GM12873 (cell line): ENCODE measurements around the gene NEK1.

Source experiments
- CTCF ChIP-seq: IDR thresholded peaks from 2 replicates; pipeline ENCODE4 v1.5.1; 2012; ENCODE audit warnings: low read depth, mild to moderate bottlenecking, moderate library complexity, low read length, control low read depth; ENCODE audit not compliant: insufficient read depth; ENCODE audit errors: missing control alignments

NEK1 gene

DNA sequence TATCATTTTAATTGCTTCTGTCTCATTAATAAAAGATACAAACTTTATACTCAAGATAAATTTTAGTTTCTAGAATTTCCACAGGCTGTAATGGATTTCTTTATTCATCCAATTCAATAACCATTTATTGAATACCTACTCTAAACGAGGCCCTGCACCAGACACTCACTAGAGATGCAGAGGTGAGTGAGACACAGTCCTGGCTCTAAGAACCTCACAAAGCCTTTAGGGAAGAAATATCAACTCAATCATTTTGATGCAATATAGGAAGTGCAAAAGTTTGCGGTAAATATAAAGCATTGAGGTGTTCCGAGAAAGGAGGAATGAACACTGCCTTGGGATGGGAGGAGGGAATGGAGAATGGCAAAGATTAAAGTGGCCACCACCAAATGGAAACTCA is 260.0 kb downstream of the NEK1 start:
- TF ChIP-seq CTCF = no peak

DNA sequence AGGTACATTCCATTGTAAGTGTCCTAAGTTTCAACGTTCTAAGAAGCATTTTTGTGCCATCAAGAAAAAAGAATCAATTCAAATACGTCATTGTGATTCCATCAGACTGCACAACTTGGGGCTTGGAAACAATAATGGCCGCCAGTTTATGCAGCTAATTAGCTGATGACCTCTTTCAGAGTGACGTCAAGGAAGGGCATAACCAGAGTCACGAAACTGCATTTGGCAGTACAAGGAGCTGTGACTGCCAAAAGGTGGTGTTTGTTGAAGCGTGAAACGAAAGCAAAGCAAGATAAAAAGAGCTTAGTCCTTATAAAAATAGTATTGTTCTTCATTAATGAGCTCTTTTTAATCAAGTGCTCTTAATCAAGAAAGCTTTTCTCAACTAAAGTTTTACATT is 260.5 kb downstream of the NEK1 start:
- no peak for TF ChIP-seq CTCF

DNA sequence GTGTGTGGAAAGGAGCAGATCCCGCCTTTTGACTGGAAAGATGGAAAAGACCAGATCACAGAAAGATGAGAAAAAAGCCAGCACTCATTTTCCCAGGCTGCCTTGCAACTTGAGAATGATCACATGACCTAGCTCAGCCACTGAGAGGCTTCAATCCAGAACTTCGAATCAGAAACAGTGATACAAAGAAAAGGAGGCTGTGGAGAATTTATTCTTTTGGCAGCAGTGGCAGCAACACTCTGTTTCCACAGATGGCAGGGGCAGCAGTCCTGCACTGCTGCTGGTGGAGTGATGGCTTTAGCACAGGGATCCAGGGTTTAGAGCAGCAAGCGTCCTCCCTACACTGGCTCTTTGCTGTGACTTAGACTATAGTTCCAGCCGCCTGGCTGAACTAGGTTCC is 263.8 kb downstream of the NEK1 start:
- TF ChIP-seq CTCF = no peak

GRCh38 chr4:169346840-169347239 is 265.5 kb downstream of the NEK1 start:
- TF ChIP-seq CTCF = no peak

DNA sequence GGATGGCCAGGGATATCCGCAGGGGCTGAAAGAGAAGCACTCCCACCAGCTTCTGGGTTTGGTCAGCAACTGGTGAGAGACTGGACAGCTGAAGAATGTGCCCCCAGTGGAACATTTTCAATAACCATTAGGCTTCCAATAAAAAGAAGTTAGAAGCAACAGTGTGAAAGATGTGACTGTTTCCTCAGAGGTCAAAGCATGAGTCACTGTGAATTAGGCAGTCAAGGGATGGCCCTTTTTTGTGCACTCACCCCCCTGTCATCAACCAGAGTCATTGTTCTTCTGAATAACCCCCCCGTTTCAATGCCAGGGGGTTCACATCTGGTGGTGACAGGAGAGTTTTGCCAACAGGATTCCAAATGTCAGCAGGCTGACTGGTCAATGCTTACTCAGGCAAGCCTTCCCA is 267.1 kb downstream of the NEK1 start:
- TF ChIP-seq CTCF = no peak
